Measurements from ENCODE around the gene CXCL14.
"Not testable (repeated sequence)": the region's sequence is repeated elsewhere in the genome, so short reads cannot be mapped to it uniquely, and the experiment has no call there.

Gene CXCL14

DNA sequence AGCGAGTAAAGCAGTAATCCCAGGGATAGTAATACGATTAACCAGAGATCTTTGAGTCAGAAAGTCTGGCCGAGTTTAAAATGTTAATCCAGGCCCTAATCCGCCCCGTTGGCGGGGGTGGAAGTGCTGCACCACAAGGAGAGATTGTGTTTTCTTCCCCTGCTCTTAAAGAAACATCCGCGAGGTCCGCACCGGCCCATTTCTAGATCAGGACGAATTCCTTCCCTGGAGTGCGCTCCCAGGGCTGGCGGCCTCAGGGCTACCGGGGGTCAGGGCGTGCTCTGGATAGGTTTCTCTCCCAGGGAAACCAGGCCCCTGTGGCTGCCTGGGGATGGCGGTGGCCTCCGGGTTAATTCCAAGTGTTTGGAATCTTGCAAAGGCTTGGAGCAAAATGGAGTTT, 33.7 kb downstream of the CXCL14 start:
- no peak for DNase-seq (ENCODE audit: low read depth in 4 of 4, low spot score in 1 of 4)

DNA sequence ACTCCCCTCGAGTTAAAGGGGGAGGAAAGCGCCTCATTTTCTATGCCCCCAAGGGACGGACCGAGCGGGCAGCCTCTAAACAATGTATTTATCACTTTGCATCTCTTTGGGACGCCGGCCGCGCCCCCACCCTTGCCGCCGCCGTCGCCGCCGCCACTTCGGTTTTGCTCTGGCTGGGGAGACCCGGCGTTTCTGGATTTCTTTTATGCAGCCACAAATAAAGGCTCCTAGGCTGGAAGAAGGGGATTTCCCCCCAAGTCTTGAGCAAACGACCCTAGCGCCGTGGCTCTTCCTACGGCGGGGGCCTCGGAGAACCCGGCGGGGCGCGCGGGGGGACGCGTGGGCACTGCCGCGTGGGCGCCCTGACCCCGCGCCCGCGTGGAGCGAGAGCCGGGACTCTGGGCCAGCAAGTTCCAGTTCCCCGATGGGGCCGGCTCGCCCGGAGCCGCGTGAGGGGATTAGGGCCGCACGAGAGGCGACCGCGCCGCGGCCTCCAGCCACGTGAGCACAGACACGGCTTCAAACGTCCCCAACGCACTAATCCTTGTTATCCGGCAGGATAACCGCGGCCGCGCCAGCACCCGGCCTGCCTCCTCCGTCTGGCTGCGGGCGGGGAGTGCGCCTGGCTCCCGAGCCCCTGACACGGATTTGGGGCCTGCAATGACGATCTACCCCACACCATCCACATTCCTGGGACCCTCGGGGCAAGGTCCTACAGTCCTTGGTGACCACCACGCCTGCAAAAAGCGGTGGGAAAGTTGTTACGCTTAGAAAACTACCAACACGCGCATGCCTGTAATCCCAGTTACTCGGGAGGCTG, 35.1 kb downstream of the CXCL14 start:
- DNase-seq (ENCODE audit: low read depth in 4 of 4, low spot score in 1 of 4), result no peak

GRCh38 chr5:135543001-135543484, 35.7 kb downstream of the CXCL14 start:
- no peak for DNase-seq (ENCODE audit: low read depth in 4 of 4, low spot score in 1 of 4)

DNA sequence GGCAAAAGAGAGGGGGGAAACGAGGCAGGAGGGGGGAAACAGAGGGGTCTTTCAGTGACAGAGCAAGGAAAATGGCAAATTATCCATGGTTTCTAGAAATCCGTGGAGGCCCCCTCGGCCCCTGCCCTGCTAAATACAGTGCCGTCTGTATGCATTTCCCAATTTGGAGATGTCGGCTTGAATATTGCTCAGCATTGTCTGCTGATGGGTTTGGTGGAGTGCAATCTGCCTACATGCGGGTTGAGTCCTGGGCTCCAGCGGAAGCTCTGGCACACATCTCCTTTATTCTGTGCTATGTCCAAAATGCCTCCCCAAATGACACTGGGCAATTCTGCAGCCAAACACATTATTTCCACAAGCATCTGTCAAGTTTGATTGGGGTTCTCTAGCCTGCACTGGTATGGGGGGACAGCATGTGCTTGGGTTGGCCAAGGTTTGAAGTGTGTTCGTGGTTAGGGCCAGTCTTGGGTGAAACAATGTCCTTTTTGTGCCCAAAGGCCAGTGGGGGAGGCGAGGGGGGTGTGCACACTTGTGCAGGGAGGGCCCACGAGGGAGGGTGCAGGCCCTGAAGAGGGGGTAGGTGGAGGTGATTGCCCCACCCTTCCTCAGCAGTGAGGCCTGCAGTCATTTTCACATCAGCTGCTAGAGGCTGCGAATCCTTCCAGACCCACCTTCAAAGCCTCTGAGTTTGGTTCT, 36.8 kb downstream of the CXCL14 start:
- DNase-seq (ENCODE audit: low read depth in 4 of 4, low spot score in 1 of 4), result no peak

GRCh38 chr5:135539430-135540005, 39.3 kb downstream of the CXCL14 start:
- no peak for DNase-seq (ENCODE audit: low read depth in 4 of 4, low spot score in 1 of 4)

DNA sequence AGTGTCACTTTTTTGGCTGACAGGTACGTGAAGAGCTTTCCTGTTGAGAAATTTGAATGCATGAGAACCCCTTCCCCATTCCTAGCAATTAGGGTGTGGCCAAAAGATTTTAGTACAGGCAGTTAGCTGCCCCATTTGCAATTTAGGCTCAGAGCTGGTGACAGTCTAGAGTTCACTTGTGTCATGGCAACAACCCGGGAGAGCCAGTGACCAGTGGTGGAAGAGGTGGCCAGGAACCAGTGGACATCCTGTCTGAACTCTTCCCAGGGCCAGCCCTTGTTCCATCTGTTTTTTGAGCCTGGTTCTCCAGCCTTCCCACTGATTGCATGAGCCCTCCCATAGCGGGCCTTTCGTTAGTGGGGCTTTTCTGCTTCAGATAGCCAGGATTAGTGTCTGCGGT, 40.5 kb downstream of the CXCL14 start:
- DNase-seq (ENCODE audit: low read depth in 4 of 4, low spot score in 1 of 4), result no peak

DNA sequence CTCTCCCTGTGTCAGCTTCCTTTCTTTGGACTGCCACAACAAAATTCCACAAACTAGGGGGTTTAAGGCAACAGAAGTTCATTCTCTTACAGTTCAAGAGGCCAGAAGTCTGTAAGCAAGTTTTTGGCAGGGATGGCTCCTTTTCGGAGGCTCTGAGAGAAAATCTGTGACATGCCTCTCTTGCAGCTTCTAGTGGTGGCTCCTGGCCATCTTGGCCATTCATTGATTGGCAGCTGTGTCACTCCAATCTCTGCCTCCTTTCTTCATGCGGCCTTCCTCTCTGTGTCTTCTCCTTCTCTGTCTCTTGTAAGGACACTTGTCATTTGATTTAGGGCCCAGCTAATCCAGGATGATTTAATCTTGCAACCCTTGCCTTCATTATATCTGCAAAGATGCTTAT, 41.0 kb downstream of the CXCL14 start:
- no peak for DNase-seq (ENCODE audit: low read depth in 4 of 4, low spot score in 1 of 4)

GRCh38 chr5:135537271-135537670, 41.5 kb downstream of the CXCL14 start:
- no peak for DNase-seq (ENCODE audit: low read depth in 4 of 4, low spot score in 1 of 4)

DNA sequence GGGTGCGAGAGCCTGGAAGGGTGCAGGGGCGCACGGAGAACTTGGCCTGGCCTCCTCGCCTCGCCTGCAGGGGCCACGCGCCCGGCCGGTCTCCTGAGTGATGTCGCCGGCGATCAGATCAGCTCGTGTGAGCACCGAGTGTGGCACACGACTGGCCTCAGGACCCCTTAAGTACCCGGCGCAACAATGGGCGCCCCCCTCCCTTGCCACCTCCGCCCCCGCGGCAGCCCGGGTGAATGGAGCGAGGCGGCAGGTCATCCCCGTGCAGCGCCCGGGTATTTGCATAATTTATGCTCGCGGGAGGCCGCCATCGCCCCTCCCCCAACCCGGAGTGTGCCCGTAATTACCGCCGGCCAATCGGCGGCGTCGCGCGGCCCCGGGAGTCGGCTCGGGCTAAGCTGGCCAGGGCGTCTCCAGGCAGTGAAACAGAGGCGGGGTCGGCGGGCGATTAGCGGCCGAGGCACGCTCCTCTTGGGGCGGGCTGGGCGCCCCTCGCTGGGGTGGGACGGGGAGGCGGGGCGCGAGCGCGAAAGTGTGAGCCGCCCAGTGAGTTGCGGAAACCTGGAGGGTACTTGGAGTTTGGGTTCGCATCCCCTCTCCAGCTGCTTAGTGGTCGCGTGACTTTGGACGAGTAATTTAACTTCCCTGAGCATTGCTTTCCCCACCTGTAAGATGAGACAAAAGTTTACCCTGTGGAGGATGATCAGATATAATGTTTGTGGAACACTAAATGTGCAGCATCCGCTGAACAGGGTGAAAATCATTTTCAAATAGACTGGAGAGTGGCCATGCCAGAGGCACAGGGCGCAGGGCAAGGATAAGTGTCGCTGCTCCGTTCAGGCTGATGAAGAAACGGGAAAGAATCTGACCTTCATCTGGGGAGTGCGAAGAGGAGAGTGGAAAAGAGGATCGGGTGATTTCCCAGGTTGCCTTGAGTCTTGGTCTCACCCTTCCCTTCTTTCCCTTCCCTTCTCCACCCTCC, 42.7 kb downstream of the CXCL14 start, which contains the start of gene NEUROG1:
Gene NEUROG1, minus strand, starts transcription at position 145 of the 982 bp plus-strand sequence. CDS start 274 bp downstream, outside the sequence.
- no peak for DNase-seq (ENCODE audit: low read depth in 4 of 4, low spot score in 1 of 4)

GRCh38 chr5:135535420-135535819, 43.4 kb downstream of the CXCL14 start:
- no peak for DNase-seq (ENCODE audit: low read depth in 4 of 4, low spot score in 1 of 4)

DNA sequence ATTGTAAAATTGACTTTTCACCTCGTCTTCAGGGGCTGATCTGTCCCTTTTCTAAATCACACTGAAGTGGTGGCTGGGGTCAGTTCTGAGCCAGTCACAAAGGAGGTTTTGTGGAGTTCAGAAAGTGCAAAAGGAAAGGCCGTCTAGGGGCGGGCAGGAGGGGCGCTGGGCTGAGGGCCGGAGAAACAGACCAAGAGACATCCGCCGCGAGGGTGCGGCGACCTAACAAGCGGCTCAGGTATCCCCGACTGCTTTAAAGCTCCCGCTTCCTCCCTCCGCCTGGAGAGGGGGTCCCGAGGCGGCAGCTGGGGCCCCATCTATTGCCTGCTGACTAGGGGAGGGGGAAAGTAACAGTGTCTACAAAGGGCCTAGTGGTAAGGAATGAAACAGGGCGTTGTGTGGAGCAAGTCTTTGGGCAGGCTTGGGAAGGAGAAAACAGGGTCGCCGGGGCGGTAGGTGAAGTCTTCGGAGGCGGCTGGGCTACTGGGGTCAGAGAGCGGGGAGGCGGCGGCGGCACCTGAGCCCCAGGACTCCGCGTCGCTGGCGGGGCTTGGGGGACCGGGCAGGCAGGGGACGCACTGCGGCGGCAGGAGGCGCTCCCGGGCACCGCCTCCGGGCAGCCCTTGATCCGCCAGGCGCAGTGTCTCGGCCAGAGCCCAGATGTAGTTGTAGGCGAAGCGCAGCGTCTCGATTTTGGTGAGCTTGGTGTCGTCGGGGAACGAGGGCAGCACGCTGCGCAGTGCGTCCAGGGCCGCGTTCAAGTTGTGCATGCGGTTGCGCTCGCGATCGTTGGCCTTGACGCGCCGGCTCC, 44.0 kb downstream of the CXCL14 start:
- no peak for DNase-seq (ENCODE audit: low read depth in 4 of 4, low spot score in 1 of 4)

DNA sequence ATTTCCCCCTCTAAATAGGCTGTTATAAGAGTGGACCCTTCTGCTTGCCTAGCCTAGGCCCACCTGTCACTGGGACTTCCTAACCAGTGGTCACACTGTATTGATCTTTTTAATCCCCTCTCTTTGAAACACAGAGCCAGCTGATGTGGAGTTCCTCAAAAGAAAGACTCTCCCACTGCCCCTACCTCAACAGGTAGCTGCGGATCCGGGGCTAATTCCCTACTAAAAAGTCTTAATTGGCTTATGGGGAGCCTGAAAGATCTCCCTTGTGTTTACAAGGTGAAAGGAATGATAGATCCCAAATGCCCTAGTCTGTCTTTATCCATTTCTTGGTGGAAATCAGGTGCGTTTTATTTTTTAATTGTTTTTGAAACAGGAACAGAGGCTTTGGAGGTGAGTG, 45.0 kb downstream of the CXCL14 start:
- no peak for DNase-seq (ENCODE audit: low read depth in 4 of 4, low spot score in 1 of 4)

DNA sequence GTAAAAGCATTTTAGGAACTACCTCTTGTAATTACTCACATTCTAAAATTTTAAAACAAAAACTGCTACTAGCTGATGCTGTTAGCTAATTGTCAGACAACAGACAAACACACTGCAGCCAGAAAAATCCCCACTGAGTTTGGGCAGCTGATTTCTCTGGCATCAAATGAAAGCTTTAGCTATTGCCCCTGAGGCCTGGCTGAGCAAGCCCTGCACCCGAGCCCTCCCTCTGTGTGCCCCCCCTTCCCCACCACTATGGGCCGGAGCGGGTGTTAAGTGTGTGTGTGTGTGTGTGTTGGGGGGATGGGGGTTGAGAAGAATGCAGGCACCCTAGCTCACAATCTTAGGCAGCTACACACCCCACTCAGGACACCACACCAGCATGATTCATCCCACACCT, 45.5 kb downstream of the CXCL14 start:
- DNase-seq (ENCODE audit: low read depth in 4 of 4, low spot score in 1 of 4), result no peak

GRCh38 chr5:135529576-135529975, 49.2 kb downstream of the CXCL14 start:
- not testable (repeated sequence) for DNase-seq (ENCODE audit: low read depth in 4 of 4, low spot score in 1 of 4)

DNA sequence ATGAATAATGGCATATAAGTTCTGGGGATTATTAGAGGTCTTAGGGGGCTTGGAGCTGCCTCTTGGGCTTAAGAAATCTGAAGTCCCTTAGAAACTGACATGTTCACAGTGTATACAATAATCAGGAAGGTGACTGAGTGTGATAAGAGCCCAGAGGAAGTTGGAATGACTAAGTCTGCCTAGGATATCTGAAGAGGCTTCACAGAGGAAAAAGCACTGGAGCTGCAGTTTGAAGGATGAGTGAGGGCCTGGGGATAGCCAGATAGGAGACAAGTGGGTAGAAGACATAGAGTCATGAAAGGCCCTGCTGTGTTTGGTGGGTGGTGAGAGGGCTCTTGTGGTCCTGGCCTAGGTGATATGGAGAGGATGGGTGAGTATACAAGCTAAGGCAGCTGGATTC, 51.9 kb downstream of the CXCL14 start:
- DNase-seq (ENCODE audit: low read depth in 4 of 4, low spot score in 1 of 4), result no peak

DNA sequence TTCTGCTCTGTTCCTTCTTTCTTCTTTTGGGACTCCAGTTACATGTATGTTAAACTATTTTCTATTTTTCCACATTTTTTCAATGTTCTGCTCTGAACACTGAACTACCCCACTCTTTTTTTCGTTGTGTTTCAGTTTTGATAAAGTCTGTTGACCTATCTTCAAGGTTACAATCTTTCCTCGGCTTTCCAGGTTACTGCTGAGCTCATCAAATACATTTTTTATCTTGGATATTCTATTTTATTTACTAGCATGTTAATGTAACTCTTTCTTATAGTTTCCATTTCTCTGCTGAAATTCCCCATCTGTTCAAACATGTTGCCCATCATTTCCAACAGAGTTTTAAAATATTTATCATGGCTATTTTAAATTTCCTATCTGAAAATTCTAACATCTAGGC, 56.8 kb downstream of the CXCL14 start:
- DNase-seq (ENCODE audit: low read depth in 4 of 4, low spot score in 1 of 4), result no peak

All from stimulated activated CD4-positive, alpha-beta T cell treated with anti-CD3 and anti-CD28 coated beads, Interleukin-1b, Interleukin-23, amount 100 ng/mL, for 24 hours (primary cell).